Subcutaneous adipose tissue (tissue), 4 donors: ENCODE measurements around the gene ODAD4. TPM values are rescaled to one million over a fixed set of nuclear protein-coding genes. Genes with fewer than 3 reads are reported as not detected.

Experiments
- CTCF ChIP-seq: fragments of 450-650 bp; IDR thresholded peaks from one replicate; pipeline ENCODE4 v1.5.1; 2016; ENCODE audit warnings: low read depth, mild to moderate bottlenecking, control low read depth, antibody characterized with exemption, moderate library complexity
- total RNA-seq, 4 donors: library from RNA; depleted of rRNA; stranded (reverse); fragments of >200 nt; gene quantifications; one replicate each; pipeline ENCODE4 v1.1.0, GENCODE V29; 2016

The ODAD4 gene
- total RNA-seq, 4 donors from 2014 or later, result 0.33 to 0.88 (median 0.44) TPM

DNA sequence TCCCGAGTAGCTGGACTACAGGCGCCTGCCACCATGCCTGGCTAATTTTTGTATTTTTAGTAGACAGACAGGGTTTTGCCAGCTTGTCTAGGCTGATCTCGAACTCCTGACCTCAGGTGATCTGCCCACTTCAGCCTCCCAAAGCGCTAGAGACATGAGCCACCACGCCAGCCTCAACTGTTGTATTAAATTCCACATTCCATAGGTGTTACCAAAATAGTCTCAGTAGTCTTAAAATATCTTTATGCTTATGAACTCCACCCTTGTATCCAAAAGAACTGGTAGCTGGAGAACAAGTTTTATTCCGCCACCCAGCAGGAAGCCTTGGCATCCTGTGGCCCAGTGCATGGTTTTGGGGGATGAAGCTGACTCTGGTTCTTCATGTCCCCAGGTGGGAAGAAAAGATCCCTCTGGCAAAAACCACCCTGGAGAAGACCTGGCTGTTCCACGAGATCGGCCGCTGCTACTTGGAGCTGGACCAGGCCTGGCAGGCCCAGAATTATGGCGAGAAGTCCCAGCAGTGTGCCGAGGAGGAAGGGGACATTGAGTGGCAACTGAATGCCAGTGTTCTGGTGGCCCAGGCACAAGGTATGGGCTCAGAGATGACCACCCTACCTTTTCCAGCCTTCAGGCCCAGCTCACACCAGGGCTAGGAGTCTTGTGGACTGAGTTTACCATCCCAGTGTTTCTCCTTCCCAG lies 18.5 kb downstream of the ODAD4 start:
- no peak for TF ChIP-seq CTCF

- TF ChIP-seq CTCF, result no peak
These were observed 26.1 kb downstream of the ODAD4 start for GRCh38 chr17:41956522-41956921.

- TF ChIP-seq CTCF, result no peak
These were observed 26.8 kb downstream of the ODAD4 start for GRCh38 chr17:41957031-41957868.

DNA sequence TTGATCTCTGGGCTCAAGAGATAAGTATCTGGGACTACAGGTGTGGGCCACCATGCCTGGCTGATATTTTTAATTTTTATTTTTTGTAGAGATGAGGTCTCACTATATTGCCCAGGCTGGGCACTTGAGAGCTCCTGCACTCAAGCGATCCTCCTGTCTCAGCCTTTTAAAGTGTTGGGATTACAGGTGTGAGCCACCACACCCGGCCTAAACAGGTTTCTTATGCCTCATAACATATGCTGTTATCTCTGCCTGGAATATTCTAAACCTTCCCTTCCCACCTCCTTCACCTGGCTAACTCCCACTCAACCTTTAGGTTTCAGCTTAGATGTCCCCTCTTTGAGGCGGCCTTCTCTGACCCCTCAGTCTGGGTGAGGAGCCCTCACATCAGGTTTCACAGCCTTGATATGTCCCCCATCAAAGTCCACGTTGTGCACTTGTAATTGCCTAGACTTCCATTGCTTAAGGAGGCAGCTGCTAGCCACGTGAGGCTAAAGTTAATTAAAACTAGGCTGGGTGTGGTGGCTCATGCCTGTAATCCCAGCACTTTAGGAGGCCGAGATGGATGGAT lies 27.5 kb downstream of the ODAD4 start:
- TF ChIP-seq CTCF, result no peak

DNA sequence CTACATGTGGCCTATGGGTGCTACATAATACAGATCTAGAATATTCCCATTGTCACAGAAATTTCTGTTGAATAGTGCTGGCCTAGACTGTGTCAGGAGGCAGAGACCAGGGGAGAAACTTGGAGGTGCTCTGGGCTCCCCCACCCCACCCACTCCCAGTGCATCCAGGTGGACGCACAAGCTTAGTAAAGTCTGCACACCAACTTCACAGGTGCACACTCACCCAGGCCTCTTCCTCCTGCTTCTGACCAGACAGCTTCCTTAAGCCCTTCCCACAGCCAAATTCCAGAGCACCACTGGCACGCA lies 28.6 kb downstream of the ODAD4 start:
- no peak for TF ChIP-seq CTCF

- no peak for TF ChIP-seq CTCF
These were observed 29.1 kb downstream of the ODAD4 start for GRCh38 chr17:41959336-41960095.

DNA sequence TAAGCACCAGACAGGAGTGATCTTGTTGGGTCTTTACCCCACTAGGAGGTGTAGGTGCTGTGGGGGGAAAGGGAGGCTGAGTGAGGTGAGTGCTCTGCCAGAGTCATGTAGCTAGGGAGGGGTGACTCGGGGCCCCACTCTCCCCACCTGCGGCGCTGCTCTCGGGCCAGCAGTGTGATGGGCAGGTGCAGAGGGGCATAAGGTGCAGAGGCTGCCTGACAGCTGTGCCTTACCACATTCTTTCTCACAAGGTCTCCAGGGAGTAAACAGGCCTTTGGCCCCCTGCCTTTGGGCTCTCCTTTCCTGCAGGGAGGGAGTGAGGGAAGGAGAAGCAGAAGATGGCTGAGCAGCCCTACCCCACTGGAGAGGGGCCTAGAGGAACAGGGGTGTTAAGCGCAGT lies 31.7 kb downstream of the ODAD4 start:
- no peak for TF ChIP-seq CTCF
